ENCODE results near the gene CCDC169.

DNA sequence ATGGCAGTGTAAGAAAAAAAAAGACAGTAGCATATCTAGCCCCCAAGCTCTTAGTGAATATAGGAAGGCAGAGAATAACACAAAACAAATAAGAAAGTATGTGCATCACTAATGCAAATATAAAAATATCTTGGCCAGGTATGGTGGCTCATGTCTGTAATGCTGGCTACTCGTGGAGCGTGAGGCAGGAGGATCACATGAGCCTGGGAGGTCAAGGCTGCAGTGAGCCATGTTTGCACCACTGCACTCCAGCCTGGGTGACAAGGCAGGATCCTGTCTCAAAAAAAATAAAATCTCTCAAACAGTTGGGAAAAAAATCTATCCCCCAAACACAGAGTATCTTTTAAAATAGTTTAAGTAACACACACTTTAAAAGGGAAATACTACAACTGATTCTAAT lies 31.2 kb upstream of the CCDC169 start:
- TF ChIP-seq EZH2 (IDR thresholded peaks at IDR 0.05), result no peak
- no peak for TF ChIP-seq POLR2AphosphoS5 (IDR thresholded peaks at IDR 0.05; ENCODE audit: borderline replicate concordance, low read depth, low read length)
